ENCODE measurements around the gene ZFP62.

Gene ZFP62

DNA sequence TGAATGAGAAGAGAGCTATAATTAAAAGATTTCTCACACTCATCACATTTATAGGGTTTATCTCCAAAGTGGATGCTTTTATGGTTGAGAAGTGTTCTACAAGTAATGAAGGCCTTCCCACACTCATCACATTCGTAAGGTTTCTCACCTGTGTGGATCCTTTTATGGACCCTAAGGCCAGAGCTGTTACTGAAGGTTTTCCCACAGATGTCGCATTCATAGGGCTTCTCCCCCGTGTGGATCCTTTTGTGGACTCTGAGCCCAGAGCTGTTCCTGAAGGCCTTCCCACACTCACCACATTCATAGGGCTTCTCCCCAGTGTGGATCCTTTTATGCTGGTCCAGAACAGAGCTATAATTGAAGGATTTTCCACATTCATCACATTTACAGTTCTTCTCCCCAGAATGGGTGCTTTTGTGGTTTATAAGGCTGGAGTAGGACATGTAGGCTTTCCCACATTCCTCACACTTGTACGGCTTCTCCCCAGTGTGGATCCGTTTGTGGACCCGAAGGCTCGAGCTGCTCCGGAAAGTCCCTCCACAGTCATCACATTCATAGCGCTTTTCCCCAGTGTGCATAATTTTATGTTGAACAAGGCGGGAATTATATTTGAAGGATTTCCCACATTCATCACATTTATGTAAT lies 10.5 kb downstream of the ZFP62 start:
- H3K27ac ChIP-seq (ENCODE audit: low read depth in 2 of 2, low read length in 2 of 2), result no peak overlapping the region
- H3K27me3 ChIP-seq (ENCODE audit: control insufficient read depth in 2 of 2, insufficient read depth in 2 of 2, low read length in 2 of 2), result no peaks in the 10 kb centered on the region
- H3K4me1 ChIP-seq (ENCODE audit: control insufficient read depth in 2 of 2, insufficient read depth in 2 of 2, low read length in 2 of 2), result no peaks in the 10 kb centered on the region
- peaks cover 18% of the 10 kb centered on the region in 2 donors for H3K9me3 ChIP-seq (ENCODE audit: control insufficient read depth in 2 of 2, low read length in 2 of 2)
- peaks cover 29 to 57% of the 10 kb centered on the region in 2 donors for H3K36me3 ChIP-seq (ENCODE audit: control insufficient read depth in 2 of 2, insufficient read depth in 2 of 2, low read length in 2 of 2)
- peak overlapping the region in 1 of 2 donors; percentile 49 for H3K4me3 ChIP-seq (ENCODE audit: low read length in 2 of 2)
- H3K9ac ChIP-seq (ENCODE audit: low read depth in 1 of 2, low read length in 2 of 2), result no peak overlapping the region

DNA sequence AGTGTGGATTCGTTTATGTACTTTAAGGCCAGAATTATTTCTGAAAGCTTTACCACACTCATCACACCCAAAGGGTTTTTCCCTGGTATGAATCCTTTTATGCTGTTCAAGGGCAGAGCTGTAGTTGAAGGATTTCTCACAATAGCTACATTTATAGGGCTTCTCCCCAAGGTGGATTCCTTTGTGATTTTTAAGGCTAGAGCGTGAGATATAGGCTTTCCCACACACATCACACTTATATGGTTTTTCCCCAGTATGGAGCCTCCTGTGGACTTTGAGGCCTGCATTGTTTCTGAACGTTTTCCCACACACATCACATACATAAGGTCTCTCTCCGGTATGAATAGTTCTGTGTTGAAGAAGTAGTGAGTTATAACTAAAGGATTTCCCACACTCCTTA lies 11.2 kb downstream of the ZFP62 start:
- Histone ChIP-seq H3K4me1 (ENCODE audit: control insufficient read depth in 2 of 2, insufficient read depth in 2 of 2, low read length in 2 of 2) (no peaks in the 10 kb centered on the region), H3K9me3 (ENCODE audit: control insufficient read depth in 2 of 2, low read length in 2 of 2) (peaks cover 18% of the 10 kb centered on the region in 2 donors), H3K4me3 (ENCODE audit: low read length in 2 of 2) (no peak overlapping the region), H3K9ac (ENCODE audit: low read depth in 1 of 2, low read length in 2 of 2) (no peak overlapping the region), H3K27me3 (ENCODE audit: control insufficient read depth in 2 of 2, insufficient read depth in 2 of 2, low read length in 2 of 2) (no peaks in the 10 kb centered on the region), H3K27ac (ENCODE audit: low read depth in 2 of 2, low read length in 2 of 2) (no peak overlapping the region), H3K36me3 (ENCODE audit: control insufficient read depth in 2 of 2, insufficient read depth in 2 of 2, low read length in 2 of 2) (peaks cover 29 to 50% of the 10 kb centered on the region in 2 donors)

- H3K36me3 ChIP-seq (ENCODE audit: control insufficient read depth in 2 of 2, insufficient read depth in 2 of 2, low read length in 2 of 2), result peaks cover 29 to 43% of the 10 kb centered on the region in 2 donors
- peaks cover 18% of the 10 kb centered on the region in 2 donors for H3K9me3 ChIP-seq (ENCODE audit: control insufficient read depth in 2 of 2, low read length in 2 of 2)
- H3K27ac ChIP-seq (ENCODE audit: low read depth in 2 of 2, low read length in 2 of 2), result no peak overlapping the region
- no peak overlapping the region for H3K9ac ChIP-seq (ENCODE audit: low read depth in 1 of 2, low read length in 2 of 2)
- H3K27me3 ChIP-seq (ENCODE audit: control insufficient read depth in 2 of 2, insufficient read depth in 2 of 2, low read length in 2 of 2), result no peaks in the 10 kb centered on the region
- no peaks in the 10 kb centered on the region for H3K4me1 ChIP-seq (ENCODE audit: control insufficient read depth in 2 of 2, insufficient read depth in 2 of 2, low read length in 2 of 2)
- H3K4me3 ChIP-seq (ENCODE audit: low read length in 2 of 2), result no peak overlapping the region
Observed at GRCh38 chr5:180848878-180849277, 12.2 kb downstream of the ZFP62 start.

- H3K27me3 ChIP-seq (ENCODE audit: control insufficient read depth in 2 of 2, insufficient read depth in 2 of 2, low read length in 2 of 2), result no peaks in the 10 kb centered on the region
- H3K9me3 ChIP-seq (ENCODE audit: control insufficient read depth in 2 of 2, low read length in 2 of 2), result peaks cover 18% of the 10 kb centered on the region in 2 donors
- peaks cover 29 to 40% of the 10 kb centered on the region in 2 donors for H3K36me3 ChIP-seq (ENCODE audit: control insufficient read depth in 2 of 2, insufficient read depth in 2 of 2, low read length in 2 of 2)
Observed at GRCh38 chr5:180848265-180848664, 12.8 kb downstream of the ZFP62 start.

DNA sequence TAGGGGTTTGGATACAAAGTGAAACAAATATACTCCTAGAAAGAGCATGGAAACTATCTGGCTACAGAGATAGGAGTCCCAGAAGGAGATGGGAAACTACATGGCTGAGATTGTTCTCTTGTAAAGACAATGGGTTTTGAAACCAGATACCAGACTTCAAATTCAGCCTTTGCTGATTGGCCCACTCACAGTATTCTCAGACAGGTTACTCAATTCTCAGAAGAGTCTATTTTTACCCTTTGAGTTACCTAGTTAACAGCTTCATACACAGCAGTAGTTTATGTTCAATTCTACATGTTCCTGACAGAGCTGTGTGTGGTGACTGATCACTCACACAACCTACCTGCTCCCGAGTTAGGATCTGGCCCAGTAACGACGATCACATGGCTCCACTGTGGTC lies 14.1 kb downstream of the ZFP62 start:
- no peak overlapping the region for H3K9ac ChIP-seq (ENCODE audit: low read depth in 1 of 2, low read length in 2 of 2)
- H3K27ac ChIP-seq (ENCODE audit: low read depth in 2 of 2, low read length in 2 of 2), result no peak overlapping the region
- H3K36me3 ChIP-seq (ENCODE audit: control insufficient read depth in 2 of 2, insufficient read depth in 2 of 2, low read length in 2 of 2), result peaks cover 27 to 40% of the 10 kb centered on the region in 2 donors
- H3K9me3 ChIP-seq (ENCODE audit: control insufficient read depth in 2 of 2, low read length in 2 of 2), result peaks cover 18% of the 10 kb centered on the region in 2 donors
- H3K27me3 ChIP-seq (ENCODE audit: control insufficient read depth in 2 of 2, insufficient read depth in 2 of 2, low read length in 2 of 2), result no peaks in the 10 kb centered on the region
- no peak overlapping the region for H3K4me3 ChIP-seq (ENCODE audit: low read length in 2 of 2)
- H3K4me1 ChIP-seq (ENCODE audit: control insufficient read depth in 2 of 2, insufficient read depth in 2 of 2, low read length in 2 of 2), result no peaks in the 10 kb centered on the region

More at GRCh38 chr5:180848265-180848664, 12.8 kb downstream of the ZFP62 start:
- no peak overlapping the region for H3K9ac ChIP-seq (ENCODE audit: low read depth in 1 of 2, low read length in 2 of 2)
- no peak overlapping the region for H3K27ac ChIP-seq (ENCODE audit: low read depth in 2 of 2, low read length in 2 of 2)
- H3K4me1 ChIP-seq (ENCODE audit: control insufficient read depth in 2 of 2, insufficient read depth in 2 of 2, low read length in 2 of 2), result no peaks in the 10 kb centered on the region
- H3K4me3 ChIP-seq (ENCODE audit: low read length in 2 of 2), result no peak overlapping the region

DNA sequence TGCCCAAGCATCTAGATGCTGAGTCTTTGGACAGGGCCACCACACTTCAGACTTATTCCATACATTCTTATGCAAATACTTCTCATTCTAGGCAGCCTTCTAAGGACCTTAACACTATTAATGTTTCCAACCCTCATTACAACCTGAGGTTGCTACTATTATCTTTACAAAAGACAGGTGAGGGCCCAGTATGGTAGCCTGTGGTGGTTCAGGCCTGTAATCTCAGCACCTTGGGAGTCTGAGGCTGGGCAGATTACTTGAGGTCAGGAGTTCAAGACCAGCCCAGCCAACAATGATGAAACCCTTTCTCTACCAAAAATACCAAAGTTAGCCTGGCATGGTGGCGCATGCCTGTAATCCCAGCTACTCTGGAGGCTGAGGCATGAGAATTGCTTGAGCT lies 16.2 kb downstream of the ZFP62 start:
- no peaks in the 10 kb centered on the region for H3K4me1 ChIP-seq (ENCODE audit: control insufficient read depth in 2 of 2, insufficient read depth in 2 of 2, low read length in 2 of 2)
- no peak overlapping the region for H3K9ac ChIP-seq (ENCODE audit: low read depth in 1 of 2, low read length in 2 of 2)
- H3K36me3 ChIP-seq (ENCODE audit: control insufficient read depth in 2 of 2, insufficient read depth in 2 of 2, low read length in 2 of 2), result peaks cover 9 to 22% of the 10 kb centered on the region in 2 donors
- H3K27ac ChIP-seq (ENCODE audit: low read depth in 2 of 2, low read length in 2 of 2), result no peak overlapping the region
- H3K4me3 ChIP-seq (ENCODE audit: low read length in 2 of 2), result no peak overlapping the region
- peaks cover under 1 to 5% of the 10 kb centered on the region in 2 donors for H3K9me3 ChIP-seq (ENCODE audit: control insufficient read depth in 2 of 2, low read length in 2 of 2)
- H3K27me3 ChIP-seq (ENCODE audit: control insufficient read depth in 2 of 2, insufficient read depth in 2 of 2, low read length in 2 of 2), result no peaks in the 10 kb centered on the region

- Histone ChIP-seq H3K36me3 (ENCODE audit: control insufficient read depth in 2 of 2, insufficient read depth in 2 of 2, low read length in 2 of 2) (peaks cover 5 to 17% of the 10 kb centered on the region in 2 donors), H3K4me1 (ENCODE audit: control insufficient read depth in 2 of 2, insufficient read depth in 2 of 2, low read length in 2 of 2) (no peaks in the 10 kb centered on the region), H3K4me3 (ENCODE audit: low read length in 2 of 2) (no peak overlapping the region), H3K9ac (ENCODE audit: low read depth in 1 of 2, low read length in 2 of 2) (no peak overlapping the region), H3K27ac (ENCODE audit: low read depth in 2 of 2, low read length in 2 of 2) (no peak overlapping the region), H3K9me3 (ENCODE audit: control insufficient read depth in 2 of 2, low read length in 2 of 2) (peaks cover 0 to under 1% of the 10 kb centered on the region in 2 donors), H3K27me3 (ENCODE audit: control insufficient read depth in 2 of 2, insufficient read depth in 2 of 2, low read length in 2 of 2) (no peaks in the 10 kb centered on the region)
Observed at GRCh38 chr5:180844432-180844831, 16.6 kb downstream of the ZFP62 start.

- Histone ChIP-seq H3K9me3 (ENCODE audit: control insufficient read depth in 2 of 2, low read length in 2 of 2) (no peaks in the 10 kb centered on the region), H3K4me1 (ENCODE audit: control insufficient read depth in 2 of 2, insufficient read depth in 2 of 2, low read length in 2 of 2) (no peaks in the 10 kb centered on the region), H3K36me3 (ENCODE audit: control insufficient read depth in 2 of 2, insufficient read depth in 2 of 2, low read length in 2 of 2) (peaks cover 13 to 18% of the 10 kb centered on the region in 2 donors), H3K9ac (ENCODE audit: low read depth in 1 of 2, low read length in 2 of 2) (no peak overlapping the region), H3K4me3 (ENCODE audit: low read length in 2 of 2) (no peak overlapping the region), H3K27me3 (ENCODE audit: control insufficient read depth in 2 of 2, insufficient read depth in 2 of 2, low read length in 2 of 2) (no peaks in the 10 kb centered on the region), H3K27ac (ENCODE audit: low read depth in 2 of 2, low read length in 2 of 2) (no peak overlapping the region)
Observed at GRCh38 chr5:180839935-180840334, 21.1 kb downstream of the ZFP62 start.

DNA sequence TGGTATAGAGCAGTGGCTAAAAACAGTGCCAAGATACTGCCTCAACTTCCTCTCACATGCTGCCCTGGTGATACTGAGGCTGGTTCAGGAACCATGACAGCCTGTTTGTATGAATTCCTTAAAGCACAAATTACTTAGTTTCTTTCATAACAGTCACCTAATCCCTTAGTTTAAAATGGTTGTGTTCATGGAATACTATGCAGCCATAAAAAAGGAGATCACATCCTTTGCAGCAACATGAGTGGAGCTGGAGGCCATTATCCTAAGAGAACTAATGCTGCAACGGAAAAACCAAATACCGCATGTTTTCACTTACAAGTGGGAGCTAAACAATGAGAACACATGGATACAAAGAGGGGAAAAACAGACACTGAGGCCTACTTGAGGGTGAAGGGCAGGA lies 21.8 kb downstream of the ZFP62 start:
- no peak overlapping the region for H3K9ac ChIP-seq (ENCODE audit: low read depth in 1 of 2, low read length in 2 of 2)
- no peaks in the 10 kb centered on the region for H3K4me1 ChIP-seq (ENCODE audit: control insufficient read depth in 2 of 2, insufficient read depth in 2 of 2, low read length in 2 of 2)
- no peaks in the 10 kb centered on the region for H3K9me3 ChIP-seq (ENCODE audit: control insufficient read depth in 2 of 2, low read length in 2 of 2)
- peaks cover 19 to 23% of the 10 kb centered on the region in 2 donors for H3K36me3 ChIP-seq (ENCODE audit: control insufficient read depth in 2 of 2, insufficient read depth in 2 of 2, low read length in 2 of 2)
- H3K27ac ChIP-seq (ENCODE audit: low read depth in 2 of 2, low read length in 2 of 2), result no peak overlapping the region
- no peak overlapping the region for H3K4me3 ChIP-seq (ENCODE audit: low read length in 2 of 2)
- no peaks in the 10 kb centered on the region for H3K27me3 ChIP-seq (ENCODE audit: control insufficient read depth in 2 of 2, insufficient read depth in 2 of 2, low read length in 2 of 2)

- peaks cover 19 to 23% of the 10 kb centered on the region in 2 donors for H3K36me3 ChIP-seq (ENCODE audit: control insufficient read depth in 2 of 2, insufficient read depth in 2 of 2, low read length in 2 of 2)
- H3K27me3 ChIP-seq (ENCODE audit: control insufficient read depth in 2 of 2, insufficient read depth in 2 of 2, low read length in 2 of 2), result no peaks in the 10 kb centered on the region
- H3K27ac ChIP-seq (ENCODE audit: low read depth in 2 of 2, low read length in 2 of 2), result no peak overlapping the region
- H3K9me3 ChIP-seq (ENCODE audit: control insufficient read depth in 2 of 2, low read length in 2 of 2), result no peaks in the 10 kb centered on the region
- H3K9ac ChIP-seq (ENCODE audit: low read depth in 1 of 2, low read length in 2 of 2), result no peak overlapping the region
- H3K4me3 ChIP-seq (ENCODE audit: low read length in 2 of 2), result no peak overlapping the region
- peaks cover 4% of the 10 kb centered on the region in 2 donors for H3K4me1 ChIP-seq (ENCODE audit: control insufficient read depth in 2 of 2, insufficient read depth in 2 of 2, low read length in 2 of 2)
Observed at GRCh38 chr5:180837478-180837877, 23.6 kb downstream of the ZFP62 start.
